ENCODE results near the gene AHCTF1.
"Not testable (repeated sequence)": the region's sequence is repeated elsewhere in the genome, so short reads cannot be mapped to it uniquely, and the experiment has no call there.

AHCTF1 gene

DNA sequence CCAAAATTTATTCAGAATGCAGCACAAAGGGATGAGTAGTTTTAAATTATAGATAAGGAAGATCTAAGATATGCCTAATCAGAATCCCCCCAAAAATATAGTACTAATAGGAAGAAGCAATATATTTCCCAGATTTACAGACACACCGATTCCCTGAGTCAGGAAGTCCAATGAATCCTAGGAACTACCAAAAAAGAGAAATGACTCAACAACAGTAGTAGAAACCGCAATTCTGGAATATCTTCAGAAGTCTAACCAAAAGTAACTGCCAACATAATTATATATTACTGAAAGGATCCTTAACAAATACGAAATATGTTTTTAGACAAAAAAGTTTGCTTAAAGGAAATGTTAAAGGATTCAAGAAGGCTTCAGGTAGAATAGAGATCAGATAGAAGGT is 10.3 kb downstream of the AHCTF1 start:
- DNase-seq = no peak
- H3K9me3 ChIP-seq (ENCODE audit: control extremely low read depth in 1 of 5, control insufficient read depth in 4 of 5, insufficient read depth in 2 of 5, low read depth in 1 of 5, low read length in 4 of 5) = peaks cover 0 to 14% (median 7%) of the 10 kb centered on the region in 5 experiments
- H3K27me3 ChIP-seq (replicated peaks in 2 of 5; ENCODE audit: control insufficient read depth in 4 of 5, insufficient read depth in 5 of 5, low read length in 4 of 5) = no peaks in the 10 kb centered on the region
- ChIA-PET CTCF (no interaction called here), POLR2A (no interaction called here)
- 100% methylated on average over 1 of the region's 3 CpGs for WGBS (ENCODE audit: insufficient coverage)
- peaks cover 3 to 42% (median 18%) of the 10 kb centered on the region in 4 experiments for H3K36me3 ChIP-seq (ENCODE audit: control insufficient read depth in 4 of 4, insufficient read depth in 4 of 4, low read length in 3 of 4)
- H3K4me1 ChIP-seq (ENCODE audit: control extremely low read depth in 1 of 4, control insufficient read depth in 4 of 4, insufficient read depth in 4 of 4, low read length in 3 of 4) = peaks cover 0 to 2% (median under 1%) of the 10 kb centered on the region in 4 experiments
- H3K4me3 ChIP-seq (ENCODE audit: control insufficient read depth in 1 of 7, extremely low read depth in 1 of 7, insufficient read depth in 4 of 7, low read depth in 2 of 7, low read length in 6 of 7) = no peak overlapping the region
- no peak overlapping the region for H3K27ac ChIP-seq (ENCODE audit: insufficient read depth in 1 of 2, low read depth in 1 of 2, low read length in 2 of 2, poor library complexity in 1 of 2, severe bottlenecking in 2 of 2)

DNA sequence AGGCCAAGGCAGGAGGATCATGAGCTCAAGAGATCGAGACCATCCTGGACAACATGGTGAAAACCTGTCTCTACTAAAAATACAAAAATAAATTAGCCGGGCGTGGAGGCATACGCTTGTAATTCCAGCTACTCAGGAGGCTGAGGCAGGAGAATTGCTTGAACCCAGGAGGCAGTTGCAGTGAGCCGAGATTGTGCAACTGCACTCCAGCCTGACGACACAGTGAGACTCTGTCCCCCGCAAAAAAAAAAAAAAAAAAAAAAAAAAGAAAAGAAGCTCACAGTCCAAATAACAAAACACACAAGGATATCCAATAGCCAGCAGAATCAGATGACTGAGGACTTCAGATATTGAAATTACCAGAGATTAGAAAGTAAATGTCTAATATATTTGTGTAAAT is 11.8 kb downstream of the AHCTF1 start:
- H3K4me1 ChIP-seq (ENCODE audit: control extremely low read depth in 1 of 4, control insufficient read depth in 4 of 4, insufficient read depth in 4 of 4, low read length in 3 of 4) = peaks cover 0 to 2% (median 0%) of the 10 kb centered on the region in 4 experiments
- H3K27me3 ChIP-seq (replicated peaks in 2 of 5; ENCODE audit: control insufficient read depth in 4 of 5, insufficient read depth in 5 of 5, low read length in 4 of 5) = no peaks in the 10 kb centered on the region
- peaks cover 0 to 4% (median 0%) of the 10 kb centered on the region in 5 experiments for H3K9me3 ChIP-seq (ENCODE audit: control extremely low read depth in 1 of 5, control insufficient read depth in 4 of 5, insufficient read depth in 2 of 5, low read depth in 1 of 5, low read length in 4 of 5)
- CTCF ChIA-PET = interaction anchor here (0.6 to 1.1 kb wide), 4 partner anchors 9 to 562 kb away, joined by 3 read pairs; no protein-coding TSS in a partner anchor
- no peak for DNase-seq
- H3K27ac ChIP-seq (ENCODE audit: insufficient read depth in 1 of 2, low read depth in 1 of 2, low read length in 2 of 2, poor library complexity in 1 of 2, severe bottlenecking in 2 of 2) = no peak overlapping the region
- peaks cover 5 to 44% (median 18%) of the 10 kb centered on the region in 4 experiments for H3K36me3 ChIP-seq (ENCODE audit: control insufficient read depth in 4 of 4, insufficient read depth in 4 of 4, low read length in 3 of 4)
- 100% methylated on average over 3 of the region's 7 CpGs for WGBS (ENCODE audit: insufficient coverage)
- H3K4me3 ChIP-seq (ENCODE audit: control insufficient read depth in 1 of 7, extremely low read depth in 1 of 7, insufficient read depth in 4 of 7, low read depth in 2 of 7, low read length in 6 of 7) = no peak overlapping the region
- POLR2A ChIA-PET = interaction anchor here (0.6 kb wide), 1 partner anchor 11 kb away, joined by 6 read pairs; no protein-coding TSS in a partner anchor

DNA sequence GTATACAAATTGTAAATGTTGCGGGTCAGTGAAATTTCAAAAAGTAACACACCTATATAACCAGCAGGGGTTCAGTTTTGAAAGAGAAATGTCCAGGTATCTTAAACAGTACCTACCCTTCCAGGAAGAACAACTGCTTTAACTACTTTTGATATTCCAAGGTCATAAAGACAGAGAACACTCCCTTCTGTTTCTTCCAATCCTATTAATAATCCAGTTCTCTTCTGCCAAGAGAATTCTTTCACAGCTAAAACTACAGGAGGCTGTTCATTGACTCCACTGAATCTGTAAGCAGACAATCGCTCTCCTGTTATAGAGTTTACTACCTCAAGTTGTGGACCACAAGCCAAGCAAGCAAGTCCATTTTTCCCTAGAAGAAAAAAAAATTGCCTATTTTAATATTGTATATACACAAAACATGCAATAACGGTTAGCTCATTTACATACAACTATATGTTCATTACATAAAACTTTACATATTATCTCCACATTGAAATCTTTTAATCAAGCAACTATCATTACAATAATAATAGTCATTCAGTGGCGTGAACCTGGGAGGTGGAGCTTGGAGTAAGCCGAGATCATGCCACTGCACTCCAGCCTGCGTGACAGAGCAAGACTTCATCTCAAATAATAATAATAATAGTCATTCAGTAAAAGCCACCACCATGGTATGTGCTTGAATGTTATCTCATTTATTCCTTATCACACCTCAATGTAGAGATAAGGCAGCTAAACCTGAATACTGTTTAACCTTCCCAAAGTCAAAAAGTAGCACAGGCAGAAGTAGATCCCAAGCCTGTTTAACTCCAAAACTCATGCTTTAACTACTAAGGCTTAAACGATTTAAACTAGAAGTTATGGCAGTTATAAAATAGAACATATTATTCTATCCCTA is 15.5 kb downstream of the AHCTF1 start:
- DNase-seq; POLR2A ChIA-PET; H3K27me3 ChIP-seq (replicated peaks in 2 of 5; ENCODE audit: control insufficient read depth in 4 of 5, insufficient read depth in 5 of 5, low read length in 4 of 5); H3K27ac ChIP-seq (ENCODE audit: insufficient read depth in 1 of 2, low read depth in 1 of 2, low read length in 2 of 2, poor library complexity in 1 of 2, severe bottlenecking in 2 of 2); H3K9me3 ChIP-seq (ENCODE audit: control extremely low read depth in 1 of 5, control insufficient read depth in 4 of 5, insufficient read depth in 2 of 5, low read depth in 1 of 5, low read length in 4 of 5); H3K4me3 ChIP-seq (ENCODE audit: control insufficient read depth in 1 of 7, extremely low read depth in 1 of 7, insufficient read depth in 4 of 7, low read depth in 2 of 7, low read length in 6 of 7); H3K4me1 ChIP-seq (ENCODE audit: control extremely low read depth in 1 of 4, control insufficient read depth in 4 of 4, insufficient read depth in 4 of 4, low read length in 3 of 4): not testable (repeated sequence)
- WGBS (ENCODE audit: insufficient coverage) = 100% methylated on average over 1 of the region's 7 CpGs
- CTCF ChIA-PET = interaction anchor here (0.6 to 3.7 kb wide), 6 partner anchors 9 to 45 kb away, joined by 3 to 17 read pairs (median 3); no protein-coding TSS in a partner anchor
- H3K36me3 ChIP-seq (ENCODE audit: control insufficient read depth in 4 of 4, insufficient read depth in 4 of 4, low read length in 3 of 4) = peaks cover 11 to 55% (median 31%) of the 10 kb centered on the region in 4 experiments

DNA sequence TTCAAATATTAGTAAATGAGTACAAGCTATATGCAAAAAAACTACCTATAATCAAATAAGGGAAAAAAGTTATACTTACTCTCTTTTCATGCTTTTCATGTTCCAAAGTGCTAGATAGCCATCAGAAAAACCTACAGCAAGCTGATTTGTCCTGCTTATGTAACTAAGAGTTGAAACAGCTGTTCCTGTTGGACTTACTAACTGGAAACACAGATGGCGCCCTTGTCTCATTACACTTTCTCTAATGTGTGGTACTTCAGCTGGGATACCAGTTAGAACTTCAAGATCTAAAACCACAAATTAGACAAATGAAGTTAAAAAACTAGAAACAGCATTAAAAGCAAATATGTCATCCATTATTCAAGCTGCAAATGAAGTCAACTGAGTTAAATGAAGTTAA is 24.3 kb downstream of the AHCTF1 start:
- DNase-seq = peak; percentile 71 to 89 (median 85)
- H3K9me3 ChIP-seq (ENCODE audit: control extremely low read depth in 1 of 5, control insufficient read depth in 4 of 5, insufficient read depth in 2 of 5, low read depth in 1 of 5, low read length in 4 of 5) = no peaks in the 10 kb centered on the region
- CTCF ChIA-PET = interaction anchor here (0.5 to 3.4 kb wide), 18 partner anchors 9 to 482 kb away, joined by 3 to 17 read pairs (median 4); partner anchors contain the start of gene ZNF670
- no CpG with 5 or more reads among the region's 1 CpG for WGBS (ENCODE audit: insufficient coverage)
- H3K27me3 ChIP-seq (replicated peaks in 2 of 5; ENCODE audit: control insufficient read depth in 4 of 5, insufficient read depth in 5 of 5, low read length in 4 of 5) = no peaks in the 10 kb centered on the region
- peaks cover 15 to 64% (median 32%) of the 10 kb centered on the region in 4 experiments for H3K36me3 ChIP-seq (ENCODE audit: control insufficient read depth in 4 of 4, insufficient read depth in 4 of 4, low read length in 3 of 4)
- POLR2A ChIA-PET = interaction anchor here (0.7 kb wide), 1 partner anchor 26 kb away, joined by 4 read pairs; no protein-coding TSS in a partner anchor
- H3K4me1 ChIP-seq (ENCODE audit: control extremely low read depth in 1 of 4, control insufficient read depth in 4 of 4, insufficient read depth in 4 of 4, low read length in 3 of 4) = no peaks in the 10 kb centered on the region
- H3K4me3 ChIP-seq (ENCODE audit: control insufficient read depth in 1 of 7, extremely low read depth in 1 of 7, insufficient read depth in 4 of 7, low read depth in 2 of 7, low read length in 6 of 7) = no peak overlapping the region
- H3K27ac ChIP-seq (ENCODE audit: insufficient read depth in 1 of 2, low read depth in 1 of 2, low read length in 2 of 2, poor library complexity in 1 of 2, severe bottlenecking in 2 of 2) = no peak overlapping the region

DNA sequence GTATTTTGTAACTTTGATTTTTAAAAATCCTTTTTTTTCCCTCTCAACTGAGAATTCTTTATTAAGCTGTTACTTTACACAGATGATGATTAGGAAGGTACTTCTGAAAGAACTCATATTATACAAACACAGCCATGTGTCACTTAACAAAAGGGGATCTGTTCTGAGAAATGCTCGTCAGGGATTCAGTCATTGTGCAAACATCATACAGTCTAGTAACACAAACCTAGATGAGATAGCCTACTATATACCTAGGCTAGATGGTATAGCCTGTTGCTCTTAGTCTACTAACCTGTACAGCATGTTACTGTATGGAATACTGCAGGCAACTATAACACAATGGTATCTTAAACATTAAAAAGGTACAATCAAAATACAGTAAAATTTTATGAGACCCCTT is 24.9 kb downstream of the AHCTF1 start:
- no peaks in the 10 kb centered on the region for H3K27me3 ChIP-seq (replicated peaks in 2 of 5; ENCODE audit: control insufficient read depth in 4 of 5, insufficient read depth in 5 of 5, low read length in 4 of 5)
- H3K27ac ChIP-seq (ENCODE audit: insufficient read depth in 1 of 2, low read depth in 1 of 2, low read length in 2 of 2, poor library complexity in 1 of 2, severe bottlenecking in 2 of 2) = no peak overlapping the region
- H3K4me3 ChIP-seq (ENCODE audit: control insufficient read depth in 1 of 7, extremely low read depth in 1 of 7, insufficient read depth in 4 of 7, low read depth in 2 of 7, low read length in 6 of 7) = no peak overlapping the region
- H3K4me1 ChIP-seq (ENCODE audit: control extremely low read depth in 1 of 4, control insufficient read depth in 4 of 4, insufficient read depth in 4 of 4, low read length in 3 of 4) = no peaks in the 10 kb centered on the region
- no CpG with 5 or more reads among the region's 1 CpG for WGBS (ENCODE audit: insufficient coverage)
- no peaks in the 10 kb centered on the region for H3K9me3 ChIP-seq (ENCODE audit: control extremely low read depth in 1 of 5, control insufficient read depth in 4 of 5, insufficient read depth in 2 of 5, low read depth in 1 of 5, low read length in 4 of 5)
- CTCF ChIA-PET = interaction anchor here (0.5 to 3.4 kb wide), 18 partner anchors 9 to 483 kb away, joined by 3 to 17 read pairs (median 4); partner anchors contain the start of gene ZNF670
- peaks cover 20 to 69% (median 34%) of the 10 kb centered on the region in 4 experiments for H3K36me3 ChIP-seq (ENCODE audit: control insufficient read depth in 4 of 4, insufficient read depth in 4 of 4, low read length in 3 of 4)
- POLR2A ChIA-PET = no interaction called here
- DNase-seq = no peak

DNA sequence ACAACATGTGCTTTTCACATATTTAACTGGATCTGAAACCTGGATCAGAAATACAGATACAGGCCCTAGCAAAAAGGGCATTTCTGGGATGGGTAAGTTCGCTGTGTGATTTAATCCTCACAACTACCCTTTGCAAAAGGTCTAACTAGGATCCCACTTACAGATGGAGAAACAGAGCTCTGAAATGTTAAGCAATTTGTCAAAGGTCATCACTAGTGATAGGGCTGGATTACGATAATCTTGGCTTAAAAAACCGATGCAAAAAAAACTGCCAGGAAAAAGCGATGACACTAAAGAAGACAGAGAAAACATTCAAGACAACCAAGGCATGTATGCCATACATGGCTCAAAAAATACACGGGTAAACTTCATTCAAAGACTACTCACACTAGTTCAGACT is 29.9 kb downstream of the AHCTF1 start:
- Histone ChIP-seq H3K36me3 (ENCODE audit: control insufficient read depth in 4 of 4, insufficient read depth in 4 of 4, low read length in 3 of 4) (peaks cover 23 to 80% (median 54%) of the 10 kb centered on the region in 4 experiments), H3K27ac (ENCODE audit: insufficient read depth in 1 of 2, low read depth in 1 of 2, low read length in 2 of 2, poor library complexity in 1 of 2, severe bottlenecking in 2 of 2) (no peak overlapping the region), H3K27me3 (replicated peaks in 2 of 5; ENCODE audit: control insufficient read depth in 4 of 5, insufficient read depth in 5 of 5, low read length in 4 of 5) (no peaks in the 10 kb centered on the region), H3K9me3 (ENCODE audit: control extremely low read depth in 1 of 5, control insufficient read depth in 4 of 5, insufficient read depth in 2 of 5, low read depth in 1 of 5, low read length in 4 of 5) (no peaks in the 10 kb centered on the region), H3K4me1 (ENCODE audit: control extremely low read depth in 1 of 4, control insufficient read depth in 4 of 4, insufficient read depth in 4 of 4, low read length in 3 of 4) (no peaks in the 10 kb centered on the region), H3K4me3 (ENCODE audit: control insufficient read depth in 1 of 7, extremely low read depth in 1 of 7, insufficient read depth in 4 of 7, low read depth in 2 of 7, low read length in 6 of 7) (no peak overlapping the region)
- ChIA-PET POLR2A (no interaction called here), CTCF (interaction anchor here (2.5 kb wide), 1 partner anchor 59 kb away, joined by 9 read pairs; no protein-coding TSS in a partner anchor)
- 92% methylated on average over 2 of the region's 5 CpGs for WGBS (ENCODE audit: insufficient coverage)
- DNase-seq = no peak

DNA sequence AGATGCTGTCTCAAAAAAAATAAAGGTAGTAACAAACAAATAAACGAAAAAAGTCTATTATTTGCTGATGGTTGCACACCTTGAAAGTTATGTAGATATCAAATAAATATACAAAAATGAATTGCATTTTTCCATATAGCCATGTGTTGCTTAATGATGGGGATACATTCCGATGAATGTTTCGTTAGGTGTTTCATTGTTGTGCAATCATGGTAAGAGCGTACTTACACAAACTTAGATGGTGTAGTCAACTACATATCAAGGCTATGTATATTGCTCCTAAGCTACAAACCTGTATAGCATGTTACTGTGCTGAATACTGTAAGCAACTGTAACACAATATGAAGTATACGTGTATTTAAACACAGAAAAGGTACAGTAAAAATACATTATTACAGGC is 34.4 kb downstream of the AHCTF1 start:
- ChIA-PET POLR2A (interaction anchor here (0.6 to 1.0 kb wide), 2 partner anchors 23 to 28 kb away, joined by 3 read pairs; no protein-coding TSS in a partner anchor), CTCF (interaction anchor here (1.3 to 1.4 kb wide), 2 partner anchors 73 to 148 kb away, joined by 3 to 5 read pairs; no protein-coding TSS in a partner anchor)
- Histone ChIP-seq H3K36me3 (ENCODE audit: control insufficient read depth in 4 of 4, insufficient read depth in 4 of 4, low read length in 3 of 4) (peaks cover 32 to 84% (median 56%) of the 10 kb centered on the region in 4 experiments), H3K27me3 (replicated peaks in 2 of 5; ENCODE audit: control insufficient read depth in 4 of 5, insufficient read depth in 5 of 5, low read length in 4 of 5) (no peaks in the 10 kb centered on the region), H3K9me3 (ENCODE audit: control extremely low read depth in 1 of 5, control insufficient read depth in 4 of 5, insufficient read depth in 2 of 5, low read depth in 1 of 5, low read length in 4 of 5) (no peaks in the 10 kb centered on the region), H3K27ac (ENCODE audit: insufficient read depth in 1 of 2, low read depth in 1 of 2, low read length in 2 of 2, poor library complexity in 1 of 2, severe bottlenecking in 2 of 2) (no peak overlapping the region), H3K4me1 (ENCODE audit: control extremely low read depth in 1 of 4, control insufficient read depth in 4 of 4, insufficient read depth in 4 of 4, low read length in 3 of 4) (no peaks in the 10 kb centered on the region), H3K4me3 (ENCODE audit: control insufficient read depth in 1 of 7, extremely low read depth in 1 of 7, insufficient read depth in 4 of 7, low read depth in 2 of 7, low read length in 6 of 7) (no peak overlapping the region)
- WGBS (ENCODE audit: insufficient coverage) = no CpG with 5 or more reads among the region's 5 CpGs
- no peak for DNase-seq
